ENCODE results near the gene DIAPH2.

GRCh38 chrX:96688789-96689188, 4.1 kb downstream of the DIAPH2 start:
- TF ChIP-seq EZH2phosphoT487 (IDR thresholded peaks at IDR 0.05; ENCODE audit: low read length) (no peak), CTCF (IDR thresholded peaks at IDR 0.05; ENCODE audit: low read length) (no peak)
